ENCODE data around the gene OPTN.

OPTN gene

DNA sequence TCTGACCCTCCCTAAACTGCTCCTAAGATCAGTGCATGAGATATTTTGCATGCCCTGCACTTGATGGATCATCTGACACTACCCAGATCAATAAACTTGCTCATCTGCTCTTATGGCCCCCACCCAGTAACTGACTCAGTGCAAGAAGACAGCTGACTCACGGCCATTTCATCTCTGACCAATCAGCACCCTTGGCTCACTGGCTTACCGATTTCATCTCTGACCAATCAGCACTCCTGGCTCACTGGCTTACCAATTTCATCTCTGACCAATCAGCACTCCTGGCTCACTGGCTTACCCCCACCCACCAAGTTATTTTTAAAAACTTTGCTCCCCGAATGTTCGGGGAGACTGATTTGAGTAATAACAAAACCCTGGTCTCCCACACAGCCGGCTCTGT is 37.2 kb upstream of the OPTN start:
- in situ Hi-C loops (cut with MboI; ENCODE audit: low sequenced_read_pairs, unreplicated experiment), result no loop called here
- no peak for TF ChIP-seq CTCF (IDR thresholded peaks at IDR 0.05; ENCODE audit: borderline replicate concordance, control extremely low read depth, extremely low read depth, insufficient read depth, missing control alignments)
- no peak for DNase-seq (ENCODE audit: low spot score)

- in situ Hi-C loops (cut with MboI; ENCODE audit: low sequenced_read_pairs, unreplicated experiment), result no loop called here
- DNase-seq (ENCODE audit: low spot score), result no peak
- TF ChIP-seq CTCF (IDR thresholded peaks at IDR 0.05; ENCODE audit: borderline replicate concordance, control extremely low read depth, extremely low read depth, insufficient read depth, missing control alignments), result no peak
These were observed 33.4 kb upstream of the OPTN start for GRCh38 chr10:13066527-13066926.

- DNase-seq (ENCODE audit: low spot score), result no peak
- in situ Hi-C loops (cut with MboI; ENCODE audit: low sequenced_read_pairs, unreplicated experiment), result no loop called here
- TF ChIP-seq CTCF (IDR thresholded peaks at IDR 0.05; ENCODE audit: borderline replicate concordance, control extremely low read depth, extremely low read depth, insufficient read depth, missing control alignments), result no peak
These were observed 32.5 kb upstream of the OPTN start for GRCh38 chr10:13067431-13067830.

GRCh38 chr10:13068071-13068470 is 31.9 kb upstream of the OPTN start:
- no peak for TF ChIP-seq CTCF (IDR thresholded peaks at IDR 0.05; ENCODE audit: borderline replicate concordance, control extremely low read depth, extremely low read depth, insufficient read depth, missing control alignments)
- in situ Hi-C loops (cut with MboI; ENCODE audit: low sequenced_read_pairs, unreplicated experiment), result no loop called here
- no peak for DNase-seq (ENCODE audit: low spot score)

GRCh38 chr10:13068484-13068883 is 31.5 kb upstream of the OPTN start:
- no peak for TF ChIP-seq CTCF (IDR thresholded peaks at IDR 0.05; ENCODE audit: borderline replicate concordance, control extremely low read depth, extremely low read depth, insufficient read depth, missing control alignments)
- DNase-seq (ENCODE audit: low spot score), result no peak
- in situ Hi-C loops (cut with MboI; ENCODE audit: low sequenced_read_pairs, unreplicated experiment), result no loop called here

GRCh38 chr10:13072339-13072738 is 27.6 kb upstream of the OPTN start:
- no peak for TF ChIP-seq CTCF (IDR thresholded peaks at IDR 0.05; ENCODE audit: borderline replicate concordance, control extremely low read depth, extremely low read depth, insufficient read depth, missing control alignments)
- in situ Hi-C loops (cut with MboI; ENCODE audit: low sequenced_read_pairs, unreplicated experiment), result no loop called here
- DNase-seq (ENCODE audit: low spot score), result no peak
